ENCODE measurements around the gene FSTL5. TPM values are rescaled to one million over a fixed set of nuclear protein-coding genes. Genes with fewer than 3 reads are reported as not detected.

Gene FSTL5
- total and polyA plus RNA-seq, 4 donors = 0.01 to 0.08 TPM; not detected in 2

DNA sequence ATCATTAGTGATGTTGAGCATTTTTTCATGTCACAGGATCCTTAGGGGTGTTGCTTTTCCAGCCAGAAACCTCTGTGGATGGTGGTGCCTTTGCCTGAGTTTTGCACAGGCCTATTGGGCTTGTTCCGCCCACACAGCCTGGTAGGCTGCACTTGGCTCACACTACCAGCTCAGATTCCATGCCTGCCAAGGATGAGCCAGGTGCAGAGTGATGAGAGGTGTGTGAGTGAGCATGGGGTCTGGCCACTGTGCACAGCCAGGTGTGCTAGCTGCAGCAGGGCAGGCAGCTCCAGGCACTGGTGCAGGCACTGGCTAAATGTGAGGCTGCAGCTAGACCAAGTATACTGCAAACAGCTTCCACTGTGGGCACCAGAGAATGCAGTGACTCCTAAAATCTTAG lies 341.6 kb downstream of the FSTL5 start:
- Histone ChIP-seq H3K4me1 (ENCODE audit: control insufficient read depth in 4 of 4, insufficient read depth in 4 of 4, low read length in 3 of 4) (no peaks in the 10 kb centered on the region), H3K4me3 (ENCODE audit: low read depth in 1 of 3, low read length in 3 of 3) (no peak overlapping the region), H3K27ac (ENCODE audit: low read depth in 1 of 2, low read length in 2 of 2) (no peak overlapping the region), H3K36me3 (ENCODE audit: control insufficient read depth in 4 of 4, insufficient read depth in 3 of 4, low read depth in 1 of 4, low read length in 3 of 4) (no peaks in the 10 kb centered on the region), H3K27me3 (ENCODE audit: control insufficient read depth in 4 of 4, insufficient read depth in 4 of 4, low read length in 3 of 4) (no peaks in the 10 kb centered on the region), H3K9ac (ENCODE audit: low read depth in 1 of 2, low read length in 2 of 2) (no peak overlapping the region), H3K9me3 (ENCODE audit: control insufficient read depth in 4 of 4, low read length in 3 of 4) (peaks cover 0 to 8% (median 7%) of the 10 kb centered on the region in 4 donors)
- TF ChIP-seq YY1 (IDR thresholded peaks at IDR 0.05) (no peak), RXRA (IDR thresholded peaks at IDR 0.05) (no peak), JUND (IDR thresholded peaks at IDR 0.05) (no peak), GABPA (IDR thresholded peaks at IDR 0.05 in 1 of 2, conservative IDR thresholded peaks at IDR 0.05 in 1 of 2) (no peak), RAD21 (IDR thresholded peaks at IDR 0.05) (no peak), EGR1 (IDR thresholded peaks at IDR 0.05; ENCODE audit: low read depth in 2 of 2) (no peak), NR2F2 (IDR thresholded peaks at IDR 0.05) (no peak), CTCF (IDR thresholded peaks at IDR 0.05; ENCODE audit: low read depth, low read length, missing input control) (no peak), MAX (IDR thresholded peaks at IDR 0.05) (no peak), HNF4G (IDR thresholded peaks at IDR 0.05) (no peak), TAF1 (conservative IDR thresholded peaks at IDR 0.05) (no peak)
- TF ChIP-seq, protein P1, sequence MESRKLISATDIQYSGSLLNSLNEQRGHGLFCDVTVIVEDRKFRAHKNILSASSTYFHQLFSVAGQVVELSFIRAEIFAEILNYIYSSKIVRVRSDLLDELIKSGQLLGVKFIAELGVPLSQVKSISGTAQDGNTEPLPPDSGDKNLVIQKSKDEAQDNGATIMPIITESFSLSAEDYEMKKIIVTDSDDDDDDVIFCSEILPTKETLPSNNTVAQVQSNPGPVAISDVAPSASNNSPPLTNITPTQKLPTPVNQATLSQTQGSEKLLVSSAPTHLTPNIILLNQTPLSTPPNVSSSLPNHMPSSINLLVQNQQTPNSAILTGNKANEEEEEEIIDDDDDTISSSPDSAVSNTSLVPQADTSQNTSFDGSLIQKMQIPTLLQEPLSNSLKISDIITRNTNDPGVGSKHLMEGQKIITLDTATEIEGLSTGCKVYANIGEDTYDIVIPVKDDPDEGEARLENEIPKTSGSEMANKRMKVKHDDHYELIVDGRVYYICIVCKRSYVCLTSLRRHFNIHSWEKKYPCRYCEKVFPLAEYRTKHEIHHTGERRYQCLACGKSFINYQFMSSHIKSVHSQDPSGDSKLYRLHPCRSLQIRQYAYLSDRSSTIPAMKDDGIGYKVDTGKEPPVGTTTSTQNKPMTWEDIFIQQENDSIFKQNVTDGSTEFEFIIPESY (IDR thresholded peaks at IDR 0.05) = no peak
- TF ChIP-seq, protein P2, sequence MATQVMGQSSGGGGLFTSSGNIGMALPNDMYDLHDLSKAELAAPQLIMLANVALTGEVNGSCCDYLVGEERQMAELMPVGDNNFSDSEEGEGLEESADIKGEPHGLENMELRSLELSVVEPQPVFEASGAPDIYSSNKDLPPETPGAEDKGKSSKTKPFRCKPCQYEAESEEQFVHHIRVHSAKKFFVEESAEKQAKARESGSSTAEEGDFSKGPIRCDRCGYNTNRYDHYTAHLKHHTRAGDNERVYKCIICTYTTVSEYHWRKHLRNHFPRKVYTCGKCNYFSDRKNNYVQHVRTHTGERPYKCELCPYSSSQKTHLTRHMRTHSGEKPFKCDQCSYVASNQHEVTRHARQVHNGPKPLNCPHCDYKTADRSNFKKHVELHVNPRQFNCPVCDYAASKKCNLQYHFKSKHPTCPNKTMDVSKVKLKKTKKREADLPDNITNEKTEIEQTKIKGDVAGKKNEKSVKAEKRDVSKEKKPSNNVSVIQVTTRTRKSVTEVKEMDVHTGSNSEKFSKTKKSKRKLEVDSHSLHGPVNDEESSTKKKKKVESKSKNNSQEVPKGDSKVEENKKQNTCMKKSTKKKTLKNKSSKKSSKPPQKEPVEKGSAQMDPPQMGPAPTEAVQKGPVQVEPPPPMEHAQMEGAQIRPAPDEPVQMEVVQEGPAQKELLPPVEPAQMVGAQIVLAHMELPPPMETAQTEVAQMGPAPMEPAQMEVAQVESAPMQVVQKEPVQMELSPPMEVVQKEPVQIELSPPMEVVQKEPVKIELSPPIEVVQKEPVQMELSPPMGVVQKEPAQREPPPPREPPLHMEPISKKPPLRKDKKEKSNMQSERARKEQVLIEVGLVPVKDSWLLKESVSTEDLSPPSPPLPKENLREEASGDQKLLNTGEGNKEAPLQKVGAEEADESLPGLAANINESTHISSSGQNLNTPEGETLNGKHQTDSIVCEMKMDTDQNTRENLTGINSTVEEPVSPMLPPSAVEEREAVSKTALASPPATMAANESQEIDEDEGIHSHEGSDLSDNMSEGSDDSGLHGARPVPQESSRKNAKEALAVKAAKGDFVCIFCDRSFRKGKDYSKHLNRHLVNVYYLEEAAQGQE (IDR thresholded peaks at IDR 0.05) = no peak
- WGBS = 92% methylated on average over 1 of the region's 1 CpG
- no peak for DNase-seq (ENCODE audit: low spot score)

- H3K27ac ChIP-seq (ENCODE audit: low read depth in 1 of 2, low read length in 2 of 2) = no peak overlapping the region
- no peaks in the 10 kb centered on the region for H3K36me3 ChIP-seq (ENCODE audit: control insufficient read depth in 4 of 4, insufficient read depth in 3 of 4, low read depth in 1 of 4, low read length in 3 of 4)
- no peak overlapping the region for H3K9ac ChIP-seq (ENCODE audit: low read depth in 1 of 2, low read length in 2 of 2)
- H3K27me3 ChIP-seq (ENCODE audit: control insufficient read depth in 4 of 4, insufficient read depth in 4 of 4, low read length in 3 of 4) = no peaks in the 10 kb centered on the region
- no peak for DNase-seq (ENCODE audit: low spot score)
- no peak overlapping the region for H3K4me3 ChIP-seq (ENCODE audit: low read depth in 1 of 3, low read length in 3 of 3)
- 74% methylated on average over 11 of the region's 11 CpGs for WGBS
- H3K9me3 ChIP-seq (ENCODE audit: control insufficient read depth in 4 of 4, low read length in 3 of 4) = peaks cover 0 to 5% (median 4%) of the 10 kb centered on the region in 4 donors
- H3K4me1 ChIP-seq (ENCODE audit: control insufficient read depth in 4 of 4, insufficient read depth in 4 of 4, low read length in 3 of 4) = no peaks in the 10 kb centered on the region
- TF ChIP-seq HNF4G (IDR thresholded peaks at IDR 0.05) (no peak), TAF1 (conservative IDR thresholded peaks at IDR 0.05) (no peak), YY1 (IDR thresholded peaks at IDR 0.05) (no peak), HNF4A (conservative IDR thresholded peaks at IDR 0.05) (no peak), SP1 (IDR thresholded peaks at IDR 0.05) (no peak), FOXA1 (IDR thresholded peaks at IDR 0.05) (no peak), EGR1 (IDR thresholded peaks at IDR 0.05; ENCODE audit: low read depth in 2 of 2) (no peak), FOXA2 (IDR thresholded peaks at IDR 0.05) (no peak), RXRA (IDR thresholded peaks at IDR 0.05) (no peak), NR2F2 (IDR thresholded peaks at IDR 0.05) (no peak), CTCF (IDR thresholded peaks at IDR 0.05; ENCODE audit: low read depth, low read length, missing input control) (no peak), MAX (IDR thresholded peaks at IDR 0.05) (no peak), RAD21 (IDR thresholded peaks at IDR 0.05) (no peak)
- TF ChIP-seq, protein P3, sequence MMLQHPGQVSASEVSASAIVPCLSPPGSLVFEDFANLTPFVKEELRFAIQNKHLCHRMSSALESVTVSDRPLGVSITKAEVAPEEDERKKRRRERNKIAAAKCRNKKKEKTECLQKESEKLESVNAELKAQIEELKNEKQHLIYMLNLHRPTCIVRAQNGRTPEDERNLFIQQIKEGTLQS (IDR thresholded peaks at IDR 0.05) = no peak
- TF ChIP-seq, protein P2 (IDR thresholded peaks at IDR 0.05) = no peak
Observed at GRCh38 chr4:161817914-161818313, 345.9 kb downstream of the FSTL5 start.
